Astrocyte of the hippocampus (primary cell): ENCODE results near the gene TAF11L4.
"Not testable (repeated sequence)": the region's sequence is repeated elsewhere in the genome, so short reads cannot be mapped to it uniquely, and the experiment has no call there.

Source experiments
- DNase-seq: peaks from one replicate; pipeline ENCODE4 v3.0.0; 2011; ENCODE audit warnings: low read depth, low spot score

Gene TAF11L4

DNA sequence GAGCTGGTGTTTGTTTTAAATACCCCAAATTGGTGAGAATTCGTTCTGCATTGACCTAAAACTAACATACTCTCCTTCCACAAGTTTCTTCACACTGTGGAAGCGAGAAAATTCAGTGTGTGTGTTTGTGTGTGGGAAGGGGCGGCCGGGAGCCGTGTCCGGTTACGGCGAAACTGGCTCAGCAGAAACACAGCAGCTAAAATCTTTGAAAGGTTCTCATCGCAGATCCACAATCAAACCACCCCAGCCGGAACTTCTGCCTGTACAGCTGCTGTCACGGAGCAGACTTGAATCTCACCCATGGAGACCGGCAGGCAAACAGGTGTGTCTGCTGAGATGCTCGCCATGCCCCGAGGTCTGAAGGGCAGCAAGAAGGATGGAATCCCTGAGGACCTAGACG, at the start of gene TAF11L4:
Gene TAF11L4 (plus strand): TSS at position 301 of the 400 bp plus-strand sequence.
- DNase-seq: not testable (repeated sequence)

DNA sequence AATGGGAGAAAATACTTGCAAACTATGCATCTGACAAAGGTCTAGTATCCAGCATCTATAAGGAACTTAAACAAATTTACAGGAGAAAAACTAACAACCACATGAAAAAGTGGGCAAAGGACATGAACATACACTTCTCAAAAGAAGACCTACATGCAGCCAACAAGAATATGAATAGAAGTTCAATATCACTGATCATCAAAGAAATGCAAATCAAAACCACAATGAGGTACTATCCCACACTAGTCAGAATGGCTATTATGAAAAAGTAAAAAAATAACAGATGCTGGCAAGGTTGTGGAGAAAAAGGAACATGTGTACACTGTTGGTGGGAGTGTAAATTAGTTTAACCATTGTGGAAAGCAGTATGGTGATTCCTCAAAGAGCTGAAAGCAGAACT, 46.5 kb upstream of the TAF11L4 start:
- not testable (repeated sequence) for DNase-seq

GRCh38 chr5:17477043-17477442, 44.6 kb upstream of the TAF11L4 start:
- no peak for DNase-seq

GRCh38 chr5:17477573-17478265, 43.9 kb upstream of the TAF11L4 start:
- DNase-seq: no peak

DNA sequence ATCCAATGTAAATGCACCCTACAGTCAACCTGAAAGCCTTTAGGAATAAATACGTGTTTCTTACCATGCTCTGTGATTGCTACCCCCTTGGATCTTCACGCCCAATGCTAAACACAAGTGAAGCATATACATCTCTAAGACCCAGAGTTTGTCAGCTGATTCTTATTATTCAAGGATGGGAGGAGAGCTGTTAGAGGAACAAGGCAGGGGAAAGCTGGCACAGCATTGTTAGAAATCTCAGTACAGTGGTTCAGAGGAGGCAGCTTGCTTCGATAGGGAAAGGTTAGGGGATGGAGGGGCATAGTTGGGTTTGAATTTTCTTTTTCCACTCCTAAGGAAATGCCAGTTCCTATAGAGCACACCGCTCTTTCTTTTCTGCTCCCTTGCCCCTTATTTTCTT, 40.2 kb upstream of the TAF11L4 start:
- DNase-seq: no peak

GRCh38 chr5:17482790-17483189, 38.8 kb upstream of the TAF11L4 start:
- no peak for DNase-seq

GRCh38 chr5:17486464-17487173, 35.0 kb upstream of the TAF11L4 start:
- DNase-seq: not testable (repeated sequence)

GRCh38 chr5:17487174-17487512, 34.5 kb upstream of the TAF11L4 start:
- DNase-seq: no peak

- DNase-seq: not testable (repeated sequence)
These were observed 30.3 kb upstream of the TAF11L4 start for GRCh38 chr5:17491257-17491656.

GRCh38 chr5:17492770-17493169, 28.8 kb upstream of the TAF11L4 start:
- no peak for DNase-seq

DNA sequence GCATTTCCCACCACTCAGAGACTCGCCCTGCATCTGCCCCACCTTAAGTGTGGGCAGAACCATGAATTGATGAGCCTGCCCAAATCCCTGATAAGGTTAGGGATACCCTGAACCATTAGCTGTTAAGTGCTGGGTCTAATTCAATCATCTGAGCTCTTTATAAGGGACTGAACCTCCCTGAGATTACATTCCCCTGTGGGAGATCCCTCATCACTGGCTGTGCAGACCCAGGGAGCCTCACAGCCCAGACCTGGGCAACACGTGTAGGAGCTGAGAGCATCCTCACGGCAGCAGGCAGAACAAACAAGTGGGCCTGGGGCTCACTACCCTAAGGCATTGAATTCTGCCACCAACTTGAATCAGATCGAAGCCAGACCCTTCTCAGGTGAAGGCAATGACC, 24.2 kb upstream of the TAF11L4 start:
- no peak for DNase-seq

- not testable (repeated sequence) for DNase-seq
These were observed 23.7 kb upstream of the TAF11L4 start, which contains the start of gene TAF11L2 for GRCh38 chr5:17497931-17498330. TSS of gene TAF11L2 (plus strand) at chr5:17498231.

DNA sequence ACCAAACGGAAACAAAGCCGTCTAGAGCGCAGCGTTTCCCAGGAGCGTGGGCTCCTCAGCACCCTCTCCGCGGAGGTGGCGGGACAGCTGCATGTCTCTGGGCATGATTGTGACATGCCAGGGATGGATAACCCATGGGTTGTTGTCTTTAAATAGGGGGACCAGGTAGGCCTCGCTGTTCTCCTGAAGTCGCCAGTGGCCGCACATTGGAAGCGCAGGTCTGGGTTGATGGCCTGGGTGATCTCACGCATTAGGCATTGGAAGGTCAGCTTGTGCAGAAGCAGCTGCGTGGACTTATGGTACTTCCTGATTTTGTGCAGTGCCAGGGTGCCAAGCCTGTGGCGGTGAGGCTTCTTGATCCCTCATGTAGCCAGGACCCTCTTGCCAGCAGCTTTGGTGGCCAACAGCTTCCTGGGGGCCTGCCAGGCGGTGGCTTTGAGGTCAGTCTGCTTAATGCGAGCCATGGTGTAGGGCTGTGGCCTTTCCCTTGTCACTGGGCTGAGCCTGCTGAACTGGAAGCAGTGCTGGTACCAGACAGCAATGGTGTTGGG, 9.8 kb upstream of the TAF11L4 start:
- DNase-seq: no peak

GRCh38 chr5:17517526-17517925, 4.1 kb upstream of the TAF11L4 start:
- DNase-seq: not testable (repeated sequence)

- DNase-seq: not testable (repeated sequence)
These were observed 3.5 kb upstream of the TAF11L4 start, which contains the start of gene TAF11L3 for GRCh38 chr5:17518067-17518466. TSS of gene TAF11L3 (plus strand) at chr5:17518367.

DNA sequence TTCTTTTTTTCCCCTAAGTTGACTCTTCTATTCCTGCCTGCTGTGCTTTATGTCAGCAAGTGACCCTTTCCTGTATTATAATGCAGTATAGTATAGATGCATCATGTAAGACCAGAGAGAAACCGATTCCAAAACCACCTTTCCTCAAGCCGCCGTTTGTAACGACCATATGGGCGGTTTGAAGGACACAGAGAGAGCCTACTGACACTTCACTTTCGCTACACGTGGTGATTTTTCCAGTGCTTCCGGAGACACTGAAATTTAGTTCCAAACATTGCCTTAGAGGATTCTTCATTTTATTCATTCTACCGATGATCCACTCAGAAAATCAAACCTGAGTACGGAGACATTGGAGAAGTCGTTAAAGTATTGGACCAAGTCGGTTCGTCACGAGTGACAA, 2.1 kb upstream of the TAF11L4 start:
- DNase-seq: not testable (repeated sequence)

DNA sequence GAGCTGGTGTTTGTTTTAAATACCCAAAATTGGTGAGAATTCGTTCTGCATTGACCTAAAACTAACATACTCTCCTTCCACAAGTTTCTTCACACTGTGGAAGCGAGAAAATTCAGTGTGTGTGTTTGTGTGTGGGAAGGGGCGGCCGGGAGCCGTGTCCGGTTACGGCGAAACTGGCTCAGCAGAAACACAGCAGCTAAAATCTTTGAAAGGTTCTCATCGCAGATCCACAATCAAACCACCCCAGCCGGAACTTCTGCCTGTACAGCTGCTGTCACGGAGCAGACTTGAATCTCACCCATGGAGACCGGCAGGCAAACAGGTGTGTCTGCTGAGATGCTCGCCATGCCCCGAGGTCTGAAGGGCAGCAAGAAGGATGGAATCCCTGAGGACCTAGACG, 3.3 kb downstream of the TAF11L4 start, which contains the start of gene TAF11L5:
Gene TAF11L5 (plus strand): TSS at position 301 of the 400 bp plus-strand sequence.
- not testable (repeated sequence) for DNase-seq

DNA sequence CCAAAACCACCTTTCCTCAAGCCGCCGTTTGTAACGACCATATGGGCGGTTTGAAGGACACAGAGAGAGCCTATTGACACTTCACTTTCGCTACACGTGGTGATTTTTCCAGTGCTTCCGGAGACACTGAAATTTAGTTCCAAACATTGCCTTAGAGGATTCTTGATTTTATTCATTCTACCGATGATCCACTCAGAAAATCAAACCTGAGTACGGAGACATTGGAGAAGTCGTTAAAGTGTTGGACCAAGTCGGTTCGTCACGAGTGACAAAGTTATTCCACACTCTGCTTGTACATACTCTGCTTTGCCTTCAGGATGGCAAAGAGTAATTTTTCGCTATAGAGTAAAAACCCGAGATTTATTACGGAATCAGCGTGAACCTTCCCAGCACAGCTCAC, 4.9 kb downstream of the TAF11L4 start:
- not testable (repeated sequence) for DNase-seq

DNA sequence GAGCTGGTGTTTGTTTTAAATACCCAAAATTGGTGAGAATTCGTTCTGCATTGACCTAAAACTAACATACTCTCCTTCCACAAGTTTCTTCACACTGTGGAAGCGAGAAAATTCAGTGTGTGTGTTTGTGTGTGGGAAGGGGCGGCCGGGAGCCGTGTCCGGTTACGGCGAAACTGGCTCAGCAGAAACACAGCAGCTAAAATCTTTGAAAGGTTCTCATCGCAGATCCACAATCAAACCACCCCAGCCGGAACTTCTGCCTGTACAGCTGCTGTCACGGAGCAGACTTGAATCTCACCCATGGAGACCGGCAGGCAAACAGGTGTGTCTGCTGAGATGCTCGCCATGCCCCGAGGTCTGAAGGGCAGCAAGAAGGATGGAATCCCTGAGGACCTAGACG, 6.8 kb downstream of the TAF11L4 start, which contains the start of gene TAF11L6:
Gene TAF11L6 (plus strand): TSS at position 301 of the 400 bp plus-strand sequence.
- not testable (repeated sequence) for DNase-seq
